Lung (tissue), 12 donors: ENCODE measurements around the gene ADA. TPM values are rescaled to one million over a fixed set of nuclear protein-coding genes. Genes with fewer than 3 reads are reported as not detected.

Experiments
- ATAC-seq: fragments of 200-7000 bp; cut with Tn5 transposase; one replicate; pipeline ENCODE4 v1.9.1; 2020; ENCODE audit warnings: moderate number of reproducible peaks; ENCODE audit not compliant: insufficient read depth, low FRiP score
- DNase-seq, 3 donors: peaks; one replicate each; pipeline ENCODE4 v3.0.0-alpha.2; 2013 to 2017
- H3K27ac ChIP-seq, 2 donors: one replicate each; pipeline ENCODE4 v1.5.1; 2013; ENCODE audit warnings: mild to moderate bottlenecking in 2 of 2, moderate library complexity in 2 of 2, control low read depth in 1 of 2, inconsistent platforms in 1 of 2, low read depth in 1 of 2, low read length in 1 of 2
- H3K27me3 ChIP-seq, 3 donors: one replicate each; pipeline ENCODE4 v1.5.1; 2013; ENCODE audit warnings: low read length in 2 of 3; ENCODE audit not compliant: control insufficient read depth in 3 of 3, insufficient read depth in 3 of 3
- H3K36me3 ChIP-seq, 4 donors: one replicate each; pipeline ENCODE4 v1.5.1; 2013; ENCODE audit warnings: low read length in 4 of 4, mild to moderate bottlenecking in 1 of 4, moderate library complexity in 1 of 4; ENCODE audit not compliant: control insufficient read depth in 4 of 4, insufficient read depth in 4 of 4
- H3K4me1 ChIP-seq, 5 donors: one replicate each; pipeline ENCODE4 v1.5.1; 2013; ENCODE audit warnings: low read length in 5 of 5, mild to moderate bottlenecking in 2 of 5, moderate library complexity in 1 of 5; ENCODE audit not compliant: control insufficient read depth in 5 of 5, insufficient read depth in 5 of 5
- H3K4me3 ChIP-seq: one replicate; pipeline ENCODE4 v1.5.1; 2013; ENCODE audit warnings: mild to moderate bottlenecking, control low read depth, moderate library complexity
- H3K9ac ChIP-seq, 2 donors: one replicate each; pipeline ENCODE4 v1.5.1; 2013; ENCODE audit warnings: low read length in 2 of 2, control low read depth in 1 of 2; ENCODE audit not compliant: insufficient read depth in 1 of 2
- H3K9me3 ChIP-seq, 4 donors: one replicate each; pipeline ENCODE4 v1.5.1; 2013; ENCODE audit warnings: low read length in 3 of 4, mild to moderate bottlenecking in 1 of 4, moderate library complexity in 1 of 4; ENCODE audit not compliant: control insufficient read depth in 4 of 4, insufficient read depth in 3 of 4
- CTCF ChIP-seq: IDR thresholded peaks from 2 replicates; pipeline ENCODE4 v1.5.1; 2012; ENCODE audit warnings: mild to moderate bottlenecking; ENCODE audit errors: control extremely low read depth, extremely low read depth
- WGBS, 2 donors: extraction: QIAGEN DNeasy Blood & Tissue Kit; methylation state at CpG; one replicate each; pipeline ENCODE4 v1.1.7; 2013; 5-methylcytosine and 5-hydroxymethylcytosine counted together
- polyA plus RNA-seq, 2 donors: library from polyadenylated mRNA; stranded (reverse); fragments of 200-250 nt; gene quantifications; one replicate each; pipeline ENCODE4 v1.2.1, GENCODE V29; 2013
- total RNA-seq, 2 donors: library from RNA; depleted of rRNA in 1 of 2; stranded (reverse); fragments of >200 nt in 1 of 2; gene quantifications; one replicate each; pipeline ENCODE4 v1.2.1, GENCODE V29; 2014 to 2021
- donor health status: control.
- donor health status: control.
- donor health status: Bipolar disorder and iron deficiency.
- donor health status: healthy.
- donor health status: DM: yes; HTN: yes; CAD: no.

The ADA gene
- total and polyA plus RNA-seq, 4 donors: 4.2 to 55.2 (median 8.0) TPM

GRCh38 chr20:44585057-44585963 is 66.2 kb downstream of the ADA start:
- DNase-seq: no peak
- TF ChIP-seq CTCF: no peak
- no peak for ATAC-seq
- Histone ChIP-seq H3K9ac (no peak overlapping the region), H3K4me3 (no peak overlapping the region), H3K4me1 (peaks cover 10 to 47% (median 36%) of the 10 kb centered on the region in 5 donors), H3K27ac (peak overlapping the region; percentile 15 to 34), H3K9me3 (no peaks in the 10 kb centered on the region), H3K36me3 (peaks cover 0 to 4% (median 1%) of the 10 kb centered on the region in 4 donors), H3K27me3 (no peaks in the 10 kb centered on the region)
- WGBS, 2 donors: 73 to 86% methylated on average over 6 of the region's 6 CpGs

DNA sequence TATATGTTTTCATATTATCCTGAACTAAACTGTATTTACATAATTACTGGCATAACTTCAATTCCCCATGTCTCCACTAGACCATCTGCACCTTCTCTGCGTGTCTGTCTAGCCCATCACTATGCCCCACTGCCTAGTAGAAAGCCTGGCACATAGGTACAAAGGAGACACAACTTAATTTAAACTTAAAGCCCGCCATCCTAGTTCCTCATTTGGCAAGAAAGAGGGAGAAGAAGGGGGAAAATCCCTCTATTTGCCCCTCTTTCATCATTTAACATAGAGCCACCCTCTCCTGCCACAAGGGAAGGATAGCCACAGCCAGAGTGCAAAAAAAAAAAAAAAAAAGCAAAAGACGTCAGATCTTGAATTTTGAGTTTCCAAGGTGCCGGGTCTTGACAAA is 67.3 kb downstream of the ADA start:
- DNase-seq (no peak), ATAC-seq (no peak)
- H3K4me3 ChIP-seq: no peak overlapping the region
- no peaks in the 10 kb centered on the region for H3K36me3 ChIP-seq
- TF ChIP-seq CTCF: no peak
- 69% methylated on average over 4 of the region's 4 CpGs for WGBS, 2 donors
- H3K27ac ChIP-seq: peak overlapping the region in 1 of 2 donors; percentile 93
- no peak overlapping the region for H3K9ac ChIP-seq
- no peaks in the 10 kb centered on the region for H3K27me3 ChIP-seq
- no peaks in the 10 kb centered on the region for H3K9me3 ChIP-seq
- peaks cover 10 to 58% (median 45%) of the 10 kb centered on the region in 5 donors for H3K4me1 ChIP-seq

- Histone ChIP-seq H3K9ac (peak overlapping the region in 1 of 2 donors; percentile 94), H3K27ac (peak overlapping the region; percentile 89 to 93), H3K27me3 (no peaks in the 10 kb centered on the region), H3K9me3 (no peaks in the 10 kb centered on the region), H3K4me1 (peaks cover 10 to 61% (median 45%) of the 10 kb centered on the region in 5 donors), H3K4me3 (peak overlapping the region; percentile 48), H3K36me3 (no peaks in the 10 kb centered on the region)
- 59 to 74% methylated on average over 1 of the region's 1 CpG for WGBS, 2 donors
- no peak for ATAC-seq
- no peak for TF ChIP-seq CTCF
- peak in 2 of 3 donors; percentile 70 to 73 for DNase-seq
These were observed 68.3 kb downstream of the ADA start for GRCh38 chr20:44583157-44583556.
